ENCODE results near the gene DHX35.

Gene DHX35

DNA sequence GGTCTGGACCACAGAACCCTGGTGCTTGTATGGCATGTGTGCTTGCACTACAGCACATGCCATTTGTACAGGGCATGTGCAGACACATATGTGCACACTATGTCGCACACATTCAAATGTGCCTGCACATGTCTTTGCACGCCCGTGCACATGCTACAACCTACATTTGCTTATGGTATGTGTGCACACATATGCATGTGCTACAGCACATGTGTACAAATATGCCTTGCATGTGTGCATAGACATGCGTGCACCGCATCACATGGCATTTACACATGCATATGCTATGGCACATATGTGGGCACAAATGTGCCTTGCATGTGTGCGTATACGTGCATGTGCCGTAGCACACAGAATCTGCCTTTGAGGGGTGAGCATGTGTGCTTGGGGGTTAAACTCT is 90.5 kb downstream of the DHX35 start:
- Histone ChIP-seq H3K9ac (ENCODE audit: insufficient read length, low read depth) (no peak overlapping the region), H3K4me3 (ENCODE audit: insufficient read length, low read depth) (no peak overlapping the region), H3K27me3 (ENCODE audit: insufficient read depth, insufficient read length) (peaks cover 21% of the 10 kb centered on the region), H3K9me3 (ENCODE audit: insufficient read depth, low read length) (no peaks in the 10 kb centered on the region), H3K36me3 (ENCODE audit: insufficient read depth, insufficient read length, low read length) (no peaks in the 10 kb centered on the region), H3K4me1 (ENCODE audit: insufficient read depth, insufficient read length) (peaks cover 9% of the 10 kb centered on the region)
- TF ChIP-seq SUZ12 (IDR thresholded peaks at IDR 0.05; ENCODE audit: extremely low read depth, insufficient read depth, insufficient read length) (no peak), ZNF274 (IDR thresholded peaks at IDR 0.05; ENCODE audit: low read depth, low read length) (no peak), YY1 (IDR thresholded peaks at IDR 0.05; ENCODE audit: insufficient read depth, insufficient read length) (no peak)
- no peak for DNase-seq (ENCODE audit: low read depth, low spot score)

DNA sequence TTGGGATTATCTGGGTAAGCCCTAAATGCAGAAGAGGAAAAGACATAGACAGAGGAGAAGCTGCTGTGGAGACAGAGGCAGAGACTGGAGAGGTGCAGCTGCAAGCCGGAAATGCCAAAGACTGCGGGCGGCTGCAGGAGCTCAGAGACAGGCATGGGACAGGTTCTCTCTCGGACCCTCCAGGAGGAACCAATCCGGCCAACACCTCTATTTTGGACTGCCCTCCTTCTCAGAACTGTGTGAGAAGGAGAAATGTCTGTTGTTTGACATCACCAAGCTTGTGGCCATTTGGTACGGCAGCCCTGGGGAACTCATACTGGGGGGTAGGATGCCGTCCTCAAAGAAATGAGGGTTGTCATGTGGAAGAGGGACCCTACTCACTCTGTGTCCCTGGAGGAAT is 95.0 kb downstream of the DHX35 start:
- no peak for TF ChIP-seq SUZ12 (IDR thresholded peaks at IDR 0.05; ENCODE audit: extremely low read depth, insufficient read depth, insufficient read length)
- no peak for TF ChIP-seq YY1 (IDR thresholded peaks at IDR 0.05; ENCODE audit: insufficient read depth, insufficient read length)
- TF ChIP-seq ZNF274 (IDR thresholded peaks at IDR 0.05; ENCODE audit: low read depth, low read length) = no peak
- no peak for DNase-seq (ENCODE audit: low read depth, low spot score)
- no peak overlapping the region for H3K4me3 ChIP-seq (ENCODE audit: insufficient read length, low read depth)

DNA sequence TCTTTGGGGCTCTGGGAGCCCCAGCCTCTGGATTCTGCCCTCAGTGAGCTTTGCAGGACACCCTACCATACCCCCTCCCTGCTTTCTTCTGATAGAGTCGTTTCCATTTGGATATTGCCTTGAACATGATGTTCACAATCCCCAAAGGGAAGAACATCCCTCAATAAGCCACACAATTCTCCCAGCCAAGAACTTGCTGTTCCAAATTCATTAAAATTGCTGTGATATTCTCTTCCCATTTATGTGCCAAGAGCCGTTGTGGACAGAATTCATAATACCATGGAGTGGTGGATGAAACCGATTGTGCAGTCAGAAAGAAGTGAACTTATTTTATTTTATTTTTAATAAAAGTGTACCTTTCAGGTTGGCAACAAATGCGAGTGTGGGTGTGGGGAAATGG is 95.8 kb downstream of the DHX35 start:
- DNase-seq (ENCODE audit: low read depth, low spot score) = no peak
- Histone ChIP-seq H3K9me3 (ENCODE audit: insufficient read depth, low read length) (no peaks in the 10 kb centered on the region), H3K4me3 (ENCODE audit: insufficient read length, low read depth) (no peak overlapping the region), H3K4me1 (ENCODE audit: insufficient read depth, insufficient read length) (peaks cover under 1% of the 10 kb centered on the region), H3K9ac (ENCODE audit: insufficient read length, low read depth) (no peak overlapping the region), H3K27me3 (ENCODE audit: insufficient read depth, insufficient read length) (no peaks in the 10 kb centered on the region), H3K36me3 (ENCODE audit: insufficient read depth, insufficient read length, low read length) (no peaks in the 10 kb centered on the region)
- TF ChIP-seq YY1 (IDR thresholded peaks at IDR 0.05; ENCODE audit: insufficient read depth, insufficient read length) (no peak), ZNF274 (IDR thresholded peaks at IDR 0.05; ENCODE audit: low read depth, low read length) (no peak), SUZ12 (IDR thresholded peaks at IDR 0.05; ENCODE audit: extremely low read depth, insufficient read depth, insufficient read length) (no peak)

More for the DNA sequence above, 95.0 kb downstream of the DHX35 start:
- H3K36me3 ChIP-seq (ENCODE audit: insufficient read depth, insufficient read length, low read length) = no peaks in the 10 kb centered on the region
- H3K27me3 ChIP-seq (ENCODE audit: insufficient read depth, insufficient read length) = no peaks in the 10 kb centered on the region
- no peaks in the 10 kb centered on the region for H3K9me3 ChIP-seq (ENCODE audit: insufficient read depth, low read length)
- H3K4me1 ChIP-seq (ENCODE audit: insufficient read depth, insufficient read length) = peaks cover 5% of the 10 kb centered on the region
- no peak overlapping the region for H3K9ac ChIP-seq (ENCODE audit: insufficient read length, low read depth)

DNA sequence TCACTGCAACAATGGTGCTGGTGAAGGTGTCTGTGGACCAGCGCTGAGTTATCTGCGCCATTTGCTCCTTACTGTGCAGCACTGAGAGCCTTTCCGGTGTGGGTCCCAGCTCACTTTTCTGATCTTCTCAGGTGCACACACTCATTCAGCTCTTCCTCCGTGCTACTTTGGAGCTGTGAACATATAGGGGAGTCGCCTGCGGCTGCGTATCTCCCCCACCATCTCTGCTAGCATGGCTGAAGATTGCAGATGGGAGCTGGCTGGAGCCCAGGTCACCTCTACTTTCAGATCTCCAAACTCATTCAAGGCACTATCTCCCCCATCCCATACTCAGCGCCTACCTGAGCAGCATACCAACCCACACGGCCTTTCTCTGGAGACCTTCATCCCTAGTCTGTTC is 96.9 kb downstream of the DHX35 start:
- TF ChIP-seq ZNF274 (IDR thresholded peaks at IDR 0.05; ENCODE audit: low read depth, low read length) = no peak
- no peak for TF ChIP-seq YY1 (IDR thresholded peaks at IDR 0.05; ENCODE audit: insufficient read depth, insufficient read length)
- no peak for TF ChIP-seq SUZ12 (IDR thresholded peaks at IDR 0.05; ENCODE audit: extremely low read depth, insufficient read depth, insufficient read length)
- DNase-seq (ENCODE audit: low read depth, low spot score) = no peak
- Histone ChIP-seq H3K4me1 (ENCODE audit: insufficient read depth, insufficient read length) (no peaks in the 10 kb centered on the region), H3K27me3 (ENCODE audit: insufficient read depth, insufficient read length) (no peaks in the 10 kb centered on the region), H3K4me3 (ENCODE audit: insufficient read length, low read depth) (no peak overlapping the region), H3K9ac (ENCODE audit: insufficient read length, low read depth) (no peak overlapping the region), H3K36me3 (ENCODE audit: insufficient read depth, insufficient read length, low read length) (no peaks in the 10 kb centered on the region), H3K9me3 (ENCODE audit: insufficient read depth, low read length) (no peaks in the 10 kb centered on the region)

DNA sequence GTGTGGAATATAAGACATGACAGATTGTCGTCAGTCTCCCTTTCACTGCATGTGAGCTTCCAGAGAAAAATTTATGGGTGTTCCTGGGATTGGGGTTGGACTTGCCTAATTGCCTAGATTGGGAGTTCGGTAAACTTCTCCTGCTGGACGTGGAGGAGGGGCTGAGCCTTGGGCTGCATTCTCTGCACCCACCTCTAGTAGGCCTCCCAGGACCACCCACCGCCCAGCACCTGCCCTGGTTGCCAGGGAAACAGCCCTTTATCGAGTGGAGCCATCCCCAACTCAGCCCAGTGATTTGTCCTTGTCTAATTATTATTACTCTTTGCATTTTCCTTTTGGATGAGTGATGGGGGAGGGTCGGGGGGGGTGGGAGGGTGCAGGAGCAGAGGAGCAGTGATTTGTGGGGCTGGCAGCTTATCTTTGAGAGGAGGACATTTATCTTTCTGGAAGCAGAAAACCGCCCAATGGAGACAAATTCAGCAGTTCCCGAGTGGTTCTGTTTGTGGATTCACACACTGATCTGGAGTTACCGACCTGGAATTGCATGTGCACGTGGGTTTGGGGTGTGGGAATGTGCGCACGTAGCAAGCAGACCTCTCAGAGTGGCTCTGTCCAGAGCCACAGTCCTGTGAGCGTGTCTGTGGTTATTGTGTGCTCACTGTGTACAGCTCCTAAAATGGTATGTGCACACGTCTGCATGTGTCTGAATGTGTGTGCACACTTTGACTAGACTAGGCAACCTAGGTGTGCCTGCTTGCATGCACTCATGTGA is 104.5 kb downstream of the DHX35 start:
- H3K4me1 ChIP-seq (ENCODE audit: insufficient read depth, insufficient read length) = no peaks in the 10 kb centered on the region
- no peaks in the 10 kb centered on the region for H3K27me3 ChIP-seq (ENCODE audit: insufficient read depth, insufficient read length)
- H3K36me3 ChIP-seq (ENCODE audit: insufficient read depth, insufficient read length, low read length) = no peaks in the 10 kb centered on the region
- no peak overlapping the region for H3K4me3 ChIP-seq (ENCODE audit: insufficient read length, low read depth)
- no peak for TF ChIP-seq YY1 (IDR thresholded peaks at IDR 0.05; ENCODE audit: insufficient read depth, insufficient read length)
- no peak for TF ChIP-seq ZNF274 (IDR thresholded peaks at IDR 0.05; ENCODE audit: low read depth, low read length)
- no peak for TF ChIP-seq SUZ12 (IDR thresholded peaks at IDR 0.05; ENCODE audit: extremely low read depth, insufficient read depth, insufficient read length)
- H3K9me3 ChIP-seq (ENCODE audit: insufficient read depth, low read length) = peaks cover 9% of the 10 kb centered on the region; the same call in 1 of the 2 replicates
- H3K9ac ChIP-seq (ENCODE audit: insufficient read length, low read depth) = no peak overlapping the region
- peak; percentile 40 for DNase-seq (ENCODE audit: low read depth, low spot score)

DNA sequence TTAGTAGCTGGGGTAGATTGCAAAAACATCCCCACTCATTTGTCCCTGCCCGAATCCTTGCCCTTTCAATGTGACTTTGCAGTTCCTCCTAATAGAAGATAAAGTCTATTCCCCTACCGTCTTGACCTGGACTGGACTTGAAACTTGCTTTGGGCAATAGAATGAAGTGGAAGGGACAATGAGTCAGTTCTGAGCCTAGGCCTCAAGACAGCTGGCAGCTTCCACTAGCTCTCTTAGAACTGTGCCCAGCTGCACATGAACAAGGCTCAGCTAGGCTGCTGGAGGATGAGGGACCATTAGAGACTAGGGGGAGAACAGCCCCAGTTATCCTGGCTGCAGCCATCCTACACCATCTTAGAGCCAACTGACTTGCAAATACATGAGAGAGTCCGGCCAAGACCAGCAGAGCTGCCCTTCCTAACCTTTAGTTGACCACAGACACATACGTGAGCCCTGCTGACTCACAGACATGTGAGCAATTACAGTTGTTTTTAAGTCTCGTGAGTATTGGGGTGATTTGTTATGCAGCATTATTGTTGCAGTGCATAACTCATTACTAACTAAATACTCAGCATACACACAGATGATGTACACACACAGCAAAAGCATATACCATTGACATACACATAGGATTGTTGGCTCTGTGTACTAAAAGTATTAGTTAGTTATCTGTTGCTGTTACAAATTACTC is 105.5 kb downstream of the DHX35 start:
- Histone ChIP-seq H3K9me3 (ENCODE audit: insufficient read depth, low read length) (peaks cover 9% of the 10 kb centered on the region; the same call in 1 of the 2 replicates), H3K4me3 (ENCODE audit: insufficient read length, low read depth) (no peak overlapping the region), H3K4me1 (ENCODE audit: insufficient read depth, insufficient read length) (no peaks in the 10 kb centered on the region), H3K9ac (ENCODE audit: insufficient read length, low read depth) (no peak overlapping the region), H3K27me3 (ENCODE audit: insufficient read depth, insufficient read length) (no peaks in the 10 kb centered on the region), H3K36me3 (ENCODE audit: insufficient read depth, insufficient read length, low read length) (no peaks in the 10 kb centered on the region)
- DNase-seq (ENCODE audit: low read depth, low spot score) = no peak
- TF ChIP-seq SUZ12 (IDR thresholded peaks at IDR 0.05; ENCODE audit: extremely low read depth, insufficient read depth, insufficient read length) (no peak), YY1 (IDR thresholded peaks at IDR 0.05; ENCODE audit: insufficient read depth, insufficient read length) (no peak), ZNF274 (IDR thresholded peaks at IDR 0.05; ENCODE audit: low read depth, low read length) (no peak)

DNA sequence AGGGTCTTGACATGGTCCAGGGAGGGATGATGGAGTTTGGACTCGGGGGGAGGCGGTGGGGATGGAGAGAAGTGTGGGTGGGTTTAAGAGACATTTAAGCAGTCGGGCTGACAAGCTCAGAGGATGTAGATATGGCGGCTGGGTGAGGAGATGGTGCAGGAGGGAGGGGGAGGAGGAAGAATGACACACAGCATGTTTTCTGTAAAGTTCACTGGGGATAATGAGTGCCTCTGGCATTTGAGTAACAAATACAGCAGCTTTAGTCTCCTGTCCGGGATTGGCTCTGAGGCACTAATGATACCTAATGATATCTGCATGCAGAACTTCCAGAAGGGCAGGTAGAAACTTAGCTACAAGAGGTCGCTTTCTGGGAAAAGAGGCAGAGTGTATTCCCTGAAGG is 107.8 kb downstream of the DHX35 start:
- TF ChIP-seq SUZ12 (IDR thresholded peaks at IDR 0.05; ENCODE audit: extremely low read depth, insufficient read depth, insufficient read length) (no peak), ZNF274 (IDR thresholded peaks at IDR 0.05; ENCODE audit: low read depth, low read length) (no peak), YY1 (IDR thresholded peaks at IDR 0.05; ENCODE audit: insufficient read depth, insufficient read length) (no peak)
- no peak overlapping the region for H3K4me3 ChIP-seq (ENCODE audit: insufficient read length, low read depth)
- H3K4me1 ChIP-seq (ENCODE audit: insufficient read depth, insufficient read length) = no peaks in the 10 kb centered on the region
- H3K27me3 ChIP-seq (ENCODE audit: insufficient read depth, insufficient read length) = no peaks in the 10 kb centered on the region
- H3K9ac ChIP-seq (ENCODE audit: insufficient read length, low read depth) = no peak overlapping the region
- no peak for DNase-seq (ENCODE audit: low read depth, low spot score)
- H3K9me3 ChIP-seq (ENCODE audit: insufficient read depth, low read length) = peaks cover 9% of the 10 kb centered on the region; the same call in 1 of the 2 replicates
- no peaks in the 10 kb centered on the region for H3K36me3 ChIP-seq (ENCODE audit: insufficient read depth, insufficient read length, low read length)
